Right cardiac atrium (tissue), 5 donors: ENCODE measurements around the gene COL23A1. TPM values are rescaled to one million over a fixed set of nuclear protein-coding genes. Genes with fewer than 3 reads are reported as not detected.

Source experiments
- ATAC-seq, 2 donors: fragments of 200-7000 bp; cut with Tn5 transposase; one replicate each; pipeline versions ENCODE4 v1.8.0 to v1.9.1; 2020; ENCODE audit warnings: moderate library complexity in 2 of 2, mild to moderate bottlenecking in 1 of 2
- DNase-seq, 3 donors: peaks; one replicate each; pipeline ENCODE4 v3.0.0-alpha.2; 2020
- H3K27ac ChIP-seq: one replicate; pipeline ENCODE4 v1.5.1; 2013; ENCODE audit warnings: mild to moderate bottlenecking, low read length, control low read depth, moderate library complexity
- H3K27me3 ChIP-seq: one replicate; pipeline ENCODE4 v1.6.1; 2013; ENCODE audit not compliant: control insufficient read depth, insufficient read depth
- H3K4me1 ChIP-seq: one replicate; pipeline ENCODE4 v1.6.1; 2013; ENCODE audit warnings: low read length; ENCODE audit not compliant: control insufficient read depth, insufficient read depth
- H3K4me3 ChIP-seq: one replicate; pipeline ENCODE4 v1.5.1; 2013; ENCODE audit warnings: low read length, control low read depth
- H3K9me3 ChIP-seq: one replicate; pipeline ENCODE4 v1.6.1; 2013; ENCODE audit warnings: low read length; ENCODE audit not compliant: control insufficient read depth
- WGBS: extraction: QIAGEN DNeasy Blood & Tissue Kit; methylation state at CpG from one replicate; pipeline ENCODE4 v1.1.7; 2013; 5-methylcytosine and 5-hydroxymethylcytosine counted together
- intact Hi-C, 4 donors: fragments of 100-400 bp; cut with DNase I; formaldehyde crosslinking; loops; one replicate each; pipeline versions ENCODE4 v1.11.0 to v1.14.0; 2022 to 2023
- polyA plus RNA-seq: library from polyadenylated mRNA; stranded (reverse); fragments of 200-250 nt; gene quantifications from one replicate; pipeline ENCODE4 v1.2.3, GENCODE V29; 2013
- total RNA-seq, 4 donors: library from RNA; stranded (reverse); fragmentation: NEBNext Ultra II Directional; extraction: Animal tissue kit (Norgen Biotek cat#: 25700); gene quantifications; one replicate each; pipeline ENCODE4 v1.2.1, GENCODE V29; 2021
- donor health status: healthy with polysubstance abuse.
- donor health status: DM: no; HTN: yes; CAD: no.
- donor health status: DM: no; HTN: no; CAD: no.
- donor health status: DM: no; HTN: yes; CAD: no; lungs with severe emphysema.
- donor health status: DM: yes; HTN: yes; CAD: no.

The COL23A1 gene
- total and polyA plus RNA-seq, 5 donors: 2.5 to 13.6 (median 6.3) TPM

GRCh38 chr5:178455480-178455835 is 134.7 kb downstream of the COL23A1 start:
- ATAC-seq: peak in 1 of 2 donors; percentile 31
- Histone ChIP-seq H3K27ac (no peak overlapping the region), H3K9me3 (no peaks in the 10 kb centered on the region), H3K27me3 (no peaks in the 10 kb centered on the region), H3K4me1 (peaks cover 2% of the 10 kb centered on the region), H3K4me3 (no peak overlapping the region)
- DNase-seq: no peak
- 88% methylated on average over 14 of the region's 14 CpGs for WGBS
- intact Hi-C loops: no loop called here

DNA sequence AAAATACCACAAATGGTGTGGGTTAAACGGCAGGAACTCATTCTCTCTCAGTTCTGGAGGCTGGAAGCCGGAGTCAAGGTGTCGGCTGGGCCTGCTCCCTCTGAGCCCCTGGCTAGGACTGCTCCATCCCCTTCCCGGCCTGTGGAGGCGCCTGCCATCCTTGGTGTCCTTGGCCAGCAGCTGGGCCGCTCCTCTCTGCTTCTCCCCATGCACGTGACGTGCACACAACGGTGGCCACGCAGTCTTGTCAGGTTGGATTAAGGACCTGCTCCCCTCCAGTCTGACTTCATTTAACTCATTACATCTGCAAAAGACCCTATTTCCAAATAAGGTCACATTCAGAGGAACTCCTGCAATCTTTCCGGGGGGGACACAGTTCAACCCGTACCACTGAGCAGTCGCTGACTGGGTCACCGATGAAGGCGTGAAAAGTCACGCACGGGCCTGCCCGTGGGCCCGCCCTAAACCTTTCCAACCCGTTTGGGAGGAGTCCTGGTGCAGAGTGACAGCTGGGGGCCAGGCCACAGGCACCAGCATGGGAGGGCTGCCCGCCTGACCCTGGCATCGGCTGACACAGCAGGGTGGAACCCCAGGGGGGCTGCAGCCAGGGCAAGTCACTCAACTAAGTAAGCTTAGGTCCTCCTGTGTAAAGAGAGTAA is 135.2 kb downstream of the COL23A1 start:
- no peak overlapping the region for H3K4me3 ChIP-seq
- 87% methylated on average over 22 of the region's 22 CpGs for WGBS
- H3K4me1 ChIP-seq: no peaks in the 10 kb centered on the region
- H3K27ac ChIP-seq: no peak overlapping the region
- DNase-seq (no peak), ATAC-seq (peak in 1 of 2 donors; percentile 18)
- H3K9me3 ChIP-seq: no peaks in the 10 kb centered on the region
- H3K27me3 ChIP-seq: no peaks in the 10 kb centered on the region
- intact Hi-C loops: no loop called here

- ATAC-seq (peak in 1 of 2 donors; percentile 60), DNase-seq (no peak)
- intact Hi-C loops: no loop called here
- no peaks in the 10 kb centered on the region for H3K9me3 ChIP-seq
- WGBS: 71% methylated on average over 3 of the region's 3 CpGs
- no peak overlapping the region for H3K27ac ChIP-seq
- no peaks in the 10 kb centered on the region for H3K4me1 ChIP-seq
- H3K4me3 ChIP-seq: no peak overlapping the region
- no peaks in the 10 kb centered on the region for H3K27me3 ChIP-seq
Measured at GRCh38 chr5:178454303-178454702, 135.9 kb downstream of the COL23A1 start.

DNA sequence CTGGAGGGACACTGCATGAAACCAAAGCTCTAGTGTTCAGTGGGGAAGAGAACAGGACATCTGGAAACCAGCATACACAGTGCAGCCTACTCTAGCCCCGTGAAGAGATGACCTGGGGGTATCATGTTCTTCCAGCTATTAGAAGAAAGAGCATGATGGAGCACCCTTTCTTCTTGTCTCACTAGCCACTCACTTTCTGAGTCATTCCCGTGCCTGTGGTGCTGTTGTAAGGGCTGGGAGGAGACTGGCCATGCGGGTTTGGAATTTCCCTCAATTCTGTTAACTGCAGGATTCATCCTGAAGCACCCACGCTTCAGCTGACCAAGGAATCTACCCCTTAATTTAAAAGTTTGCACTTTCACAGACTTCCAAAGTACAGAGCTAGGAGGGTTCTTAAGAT is 137.0 kb downstream of the COL23A1 start:
- H3K9me3 ChIP-seq: no peaks in the 10 kb centered on the region
- H3K4me3 ChIP-seq: no peak overlapping the region
- H3K27me3 ChIP-seq: no peaks in the 10 kb centered on the region
- ATAC-seq (peak in 1 of 2 donors; percentile 6), DNase-seq (no peak)
- WGBS: 52% methylated on average over 4 of the region's 4 CpGs
- H3K27ac ChIP-seq: no peak overlapping the region
- intact Hi-C loops: no loop called here
- no peaks in the 10 kb centered on the region for H3K4me1 ChIP-seq

DNA sequence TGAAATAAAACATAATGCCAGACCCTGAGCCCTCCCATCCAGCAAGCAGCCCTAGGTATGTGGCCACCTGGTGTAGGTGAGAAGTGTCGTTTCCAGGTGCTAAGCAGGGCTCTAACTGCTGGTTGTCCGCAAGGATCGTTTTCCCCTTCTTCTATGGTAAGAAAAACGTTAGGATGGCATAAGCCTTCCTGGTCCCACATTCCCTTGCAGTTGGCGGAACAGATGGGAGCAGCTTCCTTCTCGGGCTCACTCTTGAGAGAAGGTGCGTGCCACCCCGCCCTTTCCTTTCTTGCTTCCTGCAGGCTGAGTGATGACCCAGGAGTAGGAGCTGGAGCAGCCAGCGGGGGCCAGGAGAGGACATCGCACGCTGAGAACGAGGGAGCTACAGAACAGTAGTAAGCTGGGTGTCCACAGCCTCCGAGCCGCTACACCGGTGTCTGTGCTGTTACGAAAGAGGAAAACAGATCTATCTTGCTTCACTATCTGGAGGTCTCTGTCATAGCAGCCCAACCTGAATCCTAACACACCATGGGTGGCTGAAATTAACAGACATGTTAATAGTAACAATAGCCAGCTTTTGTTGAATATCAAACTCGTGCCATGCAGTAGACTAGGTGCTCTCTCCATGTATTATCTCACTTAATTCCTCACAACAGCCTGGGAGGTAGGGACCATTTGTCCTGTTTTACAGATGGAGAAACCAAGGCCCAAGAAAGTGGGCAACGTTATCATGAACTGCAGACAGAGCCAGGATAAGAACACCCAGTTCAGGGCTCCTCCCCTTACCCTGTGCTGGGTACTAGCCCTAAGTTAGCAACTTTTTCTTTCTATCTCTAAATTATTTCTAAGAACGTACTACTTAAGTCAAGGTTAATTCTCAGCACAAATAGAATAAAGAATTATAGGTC is 139.8 kb downstream of the COL23A1 start:
- ATAC-seq: peak in 1 of 2 donors; percentile 57
- intact Hi-C loops: no loop called here
- WGBS: 69% methylated on average over 19 of the region's 19 CpGs

DNA sequence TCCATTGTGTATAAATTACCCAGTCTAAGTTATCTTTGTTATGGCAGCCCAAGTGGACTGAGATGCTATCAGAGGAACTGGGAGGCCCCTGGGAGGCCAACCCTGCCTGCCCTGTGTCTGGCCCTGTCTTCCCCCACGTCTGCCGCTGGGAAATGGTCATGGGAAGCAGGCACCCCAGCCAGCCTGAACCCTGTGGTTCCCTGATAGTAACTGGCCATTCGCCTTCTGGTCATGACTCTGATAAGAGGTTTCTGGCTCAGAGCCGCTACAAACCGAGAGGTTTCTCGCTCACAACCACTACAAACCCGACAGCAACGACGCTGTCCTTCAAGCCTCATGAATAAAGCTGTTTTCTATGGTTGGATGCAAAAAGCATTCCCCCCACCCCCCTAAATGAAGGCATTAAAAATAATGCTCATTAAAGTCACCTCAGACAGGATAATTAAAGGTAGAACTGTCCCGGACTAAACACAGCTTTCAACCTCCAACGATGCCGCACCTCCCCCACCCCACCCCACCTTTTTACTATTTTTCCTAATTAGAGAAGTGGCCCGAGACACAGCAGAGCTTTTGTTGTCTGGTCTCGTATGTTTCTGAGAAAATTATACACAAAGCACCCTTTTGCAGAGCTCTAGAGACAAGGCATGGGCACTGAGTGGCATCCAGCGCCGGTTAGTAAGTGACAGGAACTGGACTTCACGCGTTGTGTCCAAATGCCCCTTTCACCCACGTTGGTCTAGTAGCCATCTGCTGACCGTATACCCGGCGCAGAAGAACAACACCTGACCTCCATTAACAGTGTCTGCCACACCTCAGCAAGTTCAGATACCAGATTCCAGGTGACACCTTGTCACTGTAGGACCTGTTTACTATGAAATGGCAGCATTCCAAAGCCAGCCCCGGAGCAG is 140.8 kb downstream of the COL23A1 start:
- Histone ChIP-seq H3K27me3 (no peaks in the 10 kb centered on the region), H3K4me1 (no peaks in the 10 kb centered on the region), H3K9me3 (no peaks in the 10 kb centered on the region), H3K27ac (no peak overlapping the region), H3K4me3 (no peak overlapping the region)
- 29% methylated on average over 23 of the region's 23 CpGs for WGBS
- intact Hi-C loops: no loop called here
- peak; percentile 74 to 77 (median 75) for DNase-seq
- ATAC-seq: peak; percentile 96 to 99

More for the DNA sequence above, 139.8 kb downstream of the COL23A1 start:
- Histone ChIP-seq H3K9me3 (no peaks in the 10 kb centered on the region), H3K27ac (no peak overlapping the region), H3K4me3 (no peak overlapping the region), H3K4me1 (no peaks in the 10 kb centered on the region), H3K27me3 (no peaks in the 10 kb centered on the region)
- DNase-seq: no peak

DNA sequence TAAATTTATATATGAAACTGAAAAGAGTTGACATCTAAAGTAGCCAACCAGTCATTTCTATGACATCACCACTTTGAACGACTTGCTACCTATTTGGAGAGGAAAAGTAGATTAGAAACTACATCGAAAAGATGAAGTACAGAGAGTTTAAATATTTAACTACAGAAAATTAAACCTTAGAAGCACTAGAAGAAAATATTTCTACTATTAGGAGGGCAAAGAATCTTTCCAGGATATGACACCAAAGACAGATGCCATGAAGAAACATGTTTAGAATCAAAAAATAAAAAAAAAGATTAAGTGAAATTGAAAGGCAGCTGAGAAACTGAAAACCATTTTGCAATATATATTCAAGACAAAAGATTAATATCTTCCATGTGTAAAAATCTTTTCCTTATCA is 144.7 kb downstream of the COL23A1 start:
- intact Hi-C loops: no loop called here
- ATAC-seq: no peak
- H3K4me3 ChIP-seq: no peak overlapping the region
- 79% methylated on average over 2 of the region's 2 CpGs for WGBS
- DNase-seq: no peak
- no peaks in the 10 kb centered on the region for H3K27me3 ChIP-seq
- no peak overlapping the region for H3K27ac ChIP-seq
- H3K4me1 ChIP-seq: no peaks in the 10 kb centered on the region
- no peaks in the 10 kb centered on the region for H3K9me3 ChIP-seq

GRCh38 chr5:178442405-178443257 is 147.6 kb downstream of the COL23A1 start:
- 80% methylated on average over 23 of the region's 23 CpGs for WGBS
- no peaks in the 10 kb centered on the region for H3K9me3 ChIP-seq
- intact Hi-C loops: no loop called here

GRCh38 chr5:178441486-178442270 is 148.5 kb downstream of the COL23A1 start:
- no peaks in the 10 kb centered on the region for H3K4me1 ChIP-seq
- H3K27me3 ChIP-seq: no peaks in the 10 kb centered on the region
- H3K9me3 ChIP-seq: no peaks in the 10 kb centered on the region
- intact Hi-C loops: no loop called here
- DNase-seq: no peak
- ATAC-seq: no peak
- 96% methylated on average over 18 of the region's 18 CpGs for WGBS
- H3K27ac ChIP-seq: no peak overlapping the region
- H3K4me3 ChIP-seq: no peak overlapping the region

More at GRCh38 chr5:178442405-178443257, 147.6 kb downstream of the COL23A1 start:
- ATAC-seq (no peak), DNase-seq (no peak)
- Histone ChIP-seq H3K27me3 (no peaks in the 10 kb centered on the region), H3K27ac (no peak overlapping the region), H3K4me1 (no peaks in the 10 kb centered on the region), H3K4me3 (no peak overlapping the region)
